MCF 10A (cell line): ENCODE measurements around the gene DPP6. TPM values are rescaled to one million over a fixed set of nuclear protein-coding genes. Genes with fewer than 3 reads are reported as not detected.

Experiments used
- BruUV-seq: library from RNA; stranded (reverse); fragments of 400-500 nt; replicated peaks from 2 replicates; lab custom pipeline; 2021; lab: Mats Ljungman, UMichigan
- CTCF ChIA-PET: fragments of 300-600 bp; sonication (Branson Sonifier 250); formaldehyde crosslinking; extraction: SDS; loops from one replicate; lab custom pipeline; 2021; ENCODE audit warnings: antibody characterized with exemption, inconsistent platforms; lab: Yijun Ruan, JAX
- POLR2A ChIA-PET: fragments of 300-600, 350-650 bp; sonication (Branson Sonifier 250); formaldehyde crosslinking; extraction: SDS; loops from one replicate; lab custom pipeline; 2020; ENCODE audit warnings: antibody characterized with exemption, inconsistent platforms; lab: Yijun Ruan, JAX
- DNase-seq: peaks from one replicate; pipeline ENCODE4 v3.0.0-alpha.2; 2018; ENCODE audit not compliant: unreplicated experiment
- H3K27ac Mint-ChIP-seq: one replicate; pipeline ENCODE4 v1.8.0; 2022; ENCODE audit warnings: mild to moderate bottlenecking, low read depth, mixed read lengths; ENCODE audit not compliant: unreplicated experiment
- H3K27me3 Mint-ChIP-seq: one replicate; pipeline ENCODE4 v1.8.0; 2022; ENCODE audit warnings: mixed read lengths; ENCODE audit not compliant: insufficient read depth, unreplicated experiment
- H3K36me3 Mint-ChIP-seq: one replicate; pipeline ENCODE4 v1.8.0; 2022; ENCODE audit warnings: mild to moderate bottlenecking, moderate library complexity, mixed read lengths; ENCODE audit not compliant: insufficient read depth, unreplicated experiment
- H3K4me1 Mint-ChIP-seq: one replicate; pipeline ENCODE4 v1.8.0; 2022; ENCODE audit warnings: mixed read lengths; ENCODE audit not compliant: insufficient read depth, unreplicated experiment
- H3K4me3 Mint-ChIP-seq: one replicate; pipeline ENCODE4 v1.8.0; 2022; ENCODE audit warnings: mild to moderate bottlenecking, moderate library complexity, mixed read lengths; ENCODE audit not compliant: unreplicated experiment
- H3K9me3 Mint-ChIP-seq: one replicate; pipeline ENCODE4 v1.8.0; 2022; ENCODE audit warnings: mixed read lengths; ENCODE audit not compliant: unreplicated experiment
- CTCF ChIP-seq: fragments of 200-600 bp; IDR thresholded peaks from one replicate; pipeline ENCODE4 v1.8.0; 2022; ENCODE audit warnings: antibody characterized with exemption, mild to moderate bottlenecking; ENCODE audit not compliant: unreplicated experiment
- intact Hi-C: fragments of 100-400 bp; cut with micrococcal nuclease; formaldehyde crosslinking; loops from 2 replicates; pipeline ENCODE4 v1.14.1; 2022
- total RNA-seq: library from RNA; stranded (reverse); gene quantifications from 2 replicates; pipeline ENCODE4 v1.2.3, GENCODE V29; 2022

The DPP6 gene
- total RNA-seq, 1 experiment from 2014 or later = not detected

- no peak for TF ChIP-seq CTCF
- ChIA-PET CTCF (no interaction called here), POLR2A (no interaction called here)
- intact Hi-C loops = no loop called here
- Mint-ChIP-seq H3K27ac (no peak overlapping the region), H3K27me3 (no peaks in the 10 kb centered on the region), H3K4me3 (no peak overlapping the region), H3K9me3 (peaks cover 46% of the 10 kb centered on the region), H3K4me1 (no peaks in the 10 kb centered on the region), H3K36me3 (no peaks in the 10 kb centered on the region)
- DNase-seq = no peak
- BruUV-seq = no TSS peak
These were observed 338.8 kb downstream of the DPP6 start for GRCh38 chr7:154390961-154391360.

GRCh38 chr7:154394804-154395203, 342.6 kb downstream of the DPP6 start:
- no peak for DNase-seq
- Mint-ChIP-seq H3K4me3 (no peak overlapping the region), H3K27ac (no peak overlapping the region), H3K9me3 (peaks cover 40% of the 10 kb centered on the region), H3K4me1 (no peaks in the 10 kb centered on the region), H3K27me3 (no peaks in the 10 kb centered on the region), H3K36me3 (no peaks in the 10 kb centered on the region)
- TF ChIP-seq CTCF = no peak
- BruUV-seq = no TSS peak
- ChIA-PET POLR2A (no interaction called here), CTCF (no interaction called here)
- intact Hi-C loops = no loop called here

GRCh38 chr7:154406312-154406711, 354.1 kb downstream of the DPP6 start:
- CTCF ChIA-PET = interaction anchor here (1.3 kb wide), 1 partner anchor 97 kb away, joined by 3 read pairs; no protein-coding TSS in a partner anchor
- no peak for TF ChIP-seq CTCF

GRCh38 chr7:154409703-154410311, 357.6 kb downstream of the DPP6 start:
- no TSS peak for BruUV-seq
- Mint-ChIP-seq H3K4me3 (no peak overlapping the region), H3K4me1 (no peaks in the 10 kb centered on the region), H3K36me3 (no peaks in the 10 kb centered on the region), H3K27me3 (no peaks in the 10 kb centered on the region), H3K27ac (no peak overlapping the region), H3K9me3 (peaks cover 22% of the 10 kb centered on the region)
- intact Hi-C loops = no loop called here
- peak; percentile 4 for DNase-seq
- CTCF ChIA-PET = no interaction called here
- no peak for TF ChIP-seq CTCF
- POLR2A ChIA-PET = no interaction called here

More at GRCh38 chr7:154406312-154406711, 354.1 kb downstream of the DPP6 start:
- Mint-ChIP-seq H3K27ac (no peak overlapping the region), H3K27me3 (no peaks in the 10 kb centered on the region), H3K4me3 (no peak overlapping the region), H3K9me3 (peaks cover 21% of the 10 kb centered on the region), H3K4me1 (no peaks in the 10 kb centered on the region), H3K36me3 (no peaks in the 10 kb centered on the region)
- POLR2A ChIA-PET = no interaction called here
- no TSS peak for BruUV-seq
- intact Hi-C loops = no loop called here
- no peak for DNase-seq
